GF-D8 (cell line): ENCODE measurements around the gene GSS.

Experiments
- DNase-seq: peaks from one replicate; lab custom pipeline; 2025; lab: John Stamatoyannopoulos, UW

GSS gene

DNA sequence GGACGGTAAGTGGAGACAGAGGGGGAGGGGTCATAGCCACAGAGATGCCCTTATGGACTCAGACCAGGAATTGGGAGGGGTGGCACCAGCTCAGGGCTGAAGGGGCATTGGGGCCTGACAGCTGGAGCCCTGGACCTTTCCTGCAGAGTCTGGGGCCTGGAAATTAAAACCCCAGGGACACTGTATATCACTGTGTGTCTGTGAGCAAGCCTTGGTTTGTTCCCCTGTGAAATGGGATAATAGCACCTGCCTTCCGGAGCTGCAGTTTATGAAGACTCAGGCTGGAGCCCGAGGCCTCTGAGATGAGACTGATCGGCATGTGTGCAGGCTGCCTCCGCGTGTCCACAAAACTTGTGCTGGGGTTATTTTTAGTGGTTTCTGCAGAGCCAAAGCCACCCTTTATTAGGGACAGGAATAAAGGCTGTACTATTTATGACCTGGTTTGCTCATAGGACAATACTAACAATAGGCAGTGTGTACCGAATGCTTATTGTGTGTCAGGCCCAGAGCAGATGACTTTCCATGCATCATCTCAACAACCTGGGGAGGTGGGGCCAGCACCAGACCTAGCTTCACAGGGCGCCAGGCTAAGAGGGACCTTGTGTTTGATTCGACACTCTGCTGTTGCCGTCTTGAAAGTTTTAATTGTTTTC, 22.6 kb upstream of the GSS start:
- DNase-seq = no peak

DNA sequence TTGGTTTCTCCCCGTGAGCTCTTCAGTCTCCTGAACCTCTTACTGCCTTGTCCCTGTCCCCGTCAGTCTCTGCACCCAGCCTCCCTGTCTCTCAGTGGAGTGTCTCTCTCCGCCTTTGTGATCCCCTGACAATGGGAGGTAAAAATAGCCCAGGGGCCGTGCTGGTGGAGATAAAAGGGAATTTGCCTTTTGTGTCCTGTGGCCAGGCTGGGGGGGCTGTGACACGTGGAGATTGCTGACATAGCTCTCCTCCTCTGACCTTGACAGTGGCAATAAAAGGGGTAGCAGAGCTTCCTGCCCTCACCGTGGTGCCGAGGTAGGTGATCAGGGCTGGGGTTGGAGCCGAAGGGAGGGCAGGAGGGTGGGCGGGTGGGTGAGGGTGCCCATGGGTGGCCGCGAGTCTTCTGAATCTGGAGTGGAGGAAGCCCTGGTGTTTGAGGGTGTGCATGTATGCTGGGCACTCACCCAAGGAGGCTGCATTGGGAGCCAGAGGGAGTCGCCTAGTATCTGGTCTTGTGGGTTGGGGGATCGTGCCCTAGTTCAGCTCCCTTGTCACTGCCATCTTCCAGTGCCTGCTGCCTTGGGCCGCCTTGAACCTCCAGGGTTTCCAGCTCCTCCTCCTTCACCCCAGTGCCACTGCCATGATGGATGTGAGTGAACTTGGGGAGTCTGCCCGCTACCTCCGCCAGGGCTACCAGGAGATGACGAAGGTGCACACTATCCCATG, 21.9 kb upstream of the GSS start:
- no peak for DNase-seq

DNA sequence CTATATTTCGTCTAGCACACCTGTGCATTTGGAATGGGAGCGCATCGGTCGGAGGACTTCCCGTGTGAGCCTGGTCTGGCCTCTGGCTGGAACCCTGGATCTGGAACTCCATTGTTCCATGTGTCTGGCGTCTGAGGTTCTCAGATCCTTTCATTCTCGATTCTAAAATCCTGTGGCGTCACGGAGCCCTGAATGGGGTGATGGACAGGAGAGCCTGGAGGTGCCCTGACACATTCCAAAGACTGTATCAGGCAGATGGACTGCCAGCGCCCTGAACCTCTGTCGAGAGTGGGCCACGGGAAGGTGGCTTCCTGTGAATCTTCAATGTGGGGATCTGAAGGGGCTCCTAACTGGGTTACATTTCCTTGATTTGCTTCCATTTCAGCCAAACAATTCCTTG, 20.7 kb upstream of the GSS start:
- DNase-seq = no peak

DNA sequence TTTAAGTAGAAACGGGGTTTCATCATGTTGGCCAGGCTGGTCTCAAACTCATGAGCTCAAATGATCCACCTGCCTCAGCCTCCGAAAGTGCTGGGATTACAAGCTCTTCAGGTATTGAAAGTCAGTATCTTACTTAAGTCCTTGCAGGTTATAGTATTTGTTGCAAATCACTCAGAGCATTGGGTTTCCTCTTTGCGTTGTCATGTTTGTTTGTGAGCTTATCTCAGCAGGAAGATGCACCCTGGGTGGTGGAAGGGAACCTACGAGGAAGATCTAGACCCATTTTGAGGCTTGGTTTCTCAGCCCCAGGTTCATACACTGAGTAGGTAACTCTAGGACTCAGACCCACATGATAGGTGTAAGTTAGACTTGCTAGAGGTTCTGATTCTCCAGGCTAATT, 18.6 kb upstream of the GSS start:
- no peak for DNase-seq

DNA sequence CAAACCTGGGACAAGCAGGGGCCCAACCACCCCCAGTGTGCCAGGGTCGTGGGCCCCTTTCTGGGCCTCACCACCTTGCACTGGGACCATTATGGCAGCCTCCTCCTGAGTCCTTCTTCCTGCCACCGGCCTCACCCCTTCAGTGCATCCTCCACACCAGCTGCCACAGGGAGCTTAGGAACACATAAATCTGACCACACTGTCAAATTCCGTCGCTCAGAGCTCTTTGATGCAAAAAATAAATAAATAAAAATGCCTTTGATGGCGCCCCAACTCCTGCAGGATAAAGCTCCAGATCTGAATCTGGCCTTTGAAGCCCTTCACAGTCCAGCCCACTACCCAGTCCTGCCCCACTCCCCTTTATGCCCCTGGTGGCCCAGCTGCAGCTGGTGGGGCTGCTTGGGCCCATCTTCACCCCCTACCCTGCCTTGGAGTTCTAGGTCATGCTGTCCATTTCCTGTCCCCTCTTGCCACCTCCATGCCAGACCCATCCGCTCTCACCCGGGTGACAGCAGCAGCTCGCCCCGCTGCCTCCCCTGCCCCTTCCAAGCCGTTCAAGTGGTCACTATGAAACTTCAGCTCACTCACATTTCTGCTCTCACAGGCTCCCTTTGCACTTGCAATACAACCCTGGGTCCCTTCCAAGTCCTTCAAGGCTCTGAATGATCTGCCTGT, 16.1 kb upstream of the GSS start:
- no peak for DNase-seq

DNA sequence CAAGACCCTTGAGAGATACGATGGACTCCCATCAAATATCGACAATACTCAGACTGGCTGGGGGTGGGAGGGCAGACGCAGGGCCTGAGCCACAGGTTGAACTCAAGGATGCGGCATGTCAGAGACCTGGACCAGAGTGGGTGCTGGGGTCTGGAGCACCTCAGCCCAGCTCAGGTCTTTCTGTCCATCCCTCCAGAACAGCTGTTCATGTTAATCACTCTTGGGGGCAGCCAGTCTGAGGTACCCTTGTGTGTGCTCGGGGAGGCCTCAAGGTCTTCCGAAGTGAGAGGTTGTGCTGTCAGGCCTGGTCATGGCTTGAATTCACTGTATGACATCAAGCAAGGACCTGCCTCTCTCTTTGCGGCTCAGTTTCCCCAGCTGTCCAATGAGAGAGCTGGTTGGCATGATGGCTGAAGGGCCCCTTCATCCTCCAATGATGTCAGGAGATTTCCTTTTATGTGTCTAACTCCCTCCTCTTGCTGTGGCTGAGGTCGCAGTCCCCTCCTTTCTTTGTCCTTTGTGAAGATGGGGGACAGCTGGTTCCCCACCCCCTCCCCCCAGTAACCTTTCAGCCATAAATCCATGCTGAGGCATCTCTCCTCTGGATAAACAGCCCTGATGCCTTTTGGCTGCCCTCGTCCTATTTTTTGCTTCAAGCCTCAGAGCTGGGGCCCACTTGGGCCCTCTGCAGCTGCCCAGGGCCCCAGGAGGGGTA, 15.4 kb upstream of the GSS start:
- DNase-seq = no peak

DNA sequence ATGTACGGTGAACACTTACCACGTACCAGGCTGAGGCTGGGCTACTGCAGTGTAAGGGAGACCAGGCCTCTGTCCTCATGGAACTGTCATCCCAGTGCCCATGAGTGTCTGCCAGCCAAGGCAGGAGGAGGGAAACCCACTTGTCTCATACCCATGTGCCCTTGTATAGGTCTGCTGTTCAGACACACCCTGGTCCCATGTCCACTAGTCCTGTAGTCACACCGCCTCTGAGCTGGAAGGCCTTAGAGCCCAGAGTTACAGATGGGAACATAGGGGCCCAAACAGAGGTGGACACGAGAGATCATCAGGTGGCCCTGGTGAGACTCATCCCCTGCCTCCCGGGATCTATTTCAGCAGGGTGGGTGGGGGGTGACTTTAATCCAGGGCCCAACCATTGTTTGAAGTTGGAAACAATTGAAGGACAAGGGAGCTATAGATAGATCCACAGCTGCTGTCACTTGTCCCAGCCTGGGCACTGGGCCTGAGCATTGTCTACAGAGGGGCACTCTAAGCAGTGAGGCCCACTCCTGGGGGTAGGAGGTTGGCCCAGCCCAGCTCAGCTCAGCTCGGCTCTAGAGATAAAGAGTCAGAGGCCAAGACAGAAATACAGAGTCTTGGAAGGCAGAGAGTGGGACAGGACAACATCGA, 14.7 kb upstream of the GSS start:
- no peak for DNase-seq

DNA sequence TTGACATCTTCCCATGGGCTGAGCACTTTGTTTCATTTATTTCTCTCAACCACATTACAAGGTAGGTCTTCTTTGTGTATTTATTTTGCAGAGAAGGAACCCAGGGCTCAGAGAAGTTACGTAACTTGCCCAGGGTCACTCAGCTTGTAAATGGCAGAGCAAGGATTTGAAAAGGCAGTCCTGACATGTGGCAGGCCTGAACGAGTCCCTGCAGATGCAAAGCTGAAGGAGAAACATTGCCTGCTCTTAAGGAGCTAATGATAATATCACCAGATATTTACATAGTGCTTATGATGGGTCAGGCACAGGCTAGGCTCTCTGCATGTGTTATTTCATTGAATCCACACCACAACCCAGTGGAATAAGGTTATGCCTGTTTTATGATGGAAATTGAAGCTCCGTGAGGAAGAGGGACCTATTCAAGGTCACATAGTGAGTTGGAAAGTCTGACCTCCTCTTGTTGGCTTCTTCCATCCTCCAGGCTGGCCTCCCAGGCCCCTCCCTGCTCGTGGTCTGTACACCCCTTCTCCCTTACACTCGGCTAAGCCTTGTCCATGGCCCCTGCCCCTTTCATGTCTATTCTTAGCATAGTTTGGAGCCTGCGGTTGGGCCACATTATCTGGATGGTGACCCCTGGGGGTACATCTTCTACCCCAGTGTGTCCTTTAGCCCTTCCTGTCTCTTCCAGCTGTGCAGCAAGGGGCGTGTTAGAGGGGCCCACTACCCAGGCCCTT, 12.6 kb upstream of the GSS start:
- DNase-seq = no peak

DNA sequence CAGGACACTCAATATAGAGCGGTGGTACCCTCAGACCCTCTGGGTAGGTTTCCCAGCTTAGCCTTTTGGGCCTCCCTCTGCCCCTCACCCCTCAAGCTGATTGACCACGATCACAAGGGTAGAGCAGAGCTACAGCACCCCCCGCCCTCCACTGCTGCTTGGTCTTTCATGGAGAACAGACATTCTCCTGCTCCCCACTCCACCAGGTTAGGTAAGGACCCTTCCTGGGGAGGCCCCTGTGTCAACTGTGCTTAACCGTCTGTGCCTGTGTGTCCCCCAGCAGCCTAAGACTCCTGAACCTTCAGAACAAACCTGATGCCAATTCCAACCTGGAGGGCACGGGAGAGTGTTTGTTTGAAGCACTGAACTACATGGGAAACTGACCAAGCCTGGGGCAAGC, 11.8 kb upstream of the GSS start:
- no peak for DNase-seq

DNA sequence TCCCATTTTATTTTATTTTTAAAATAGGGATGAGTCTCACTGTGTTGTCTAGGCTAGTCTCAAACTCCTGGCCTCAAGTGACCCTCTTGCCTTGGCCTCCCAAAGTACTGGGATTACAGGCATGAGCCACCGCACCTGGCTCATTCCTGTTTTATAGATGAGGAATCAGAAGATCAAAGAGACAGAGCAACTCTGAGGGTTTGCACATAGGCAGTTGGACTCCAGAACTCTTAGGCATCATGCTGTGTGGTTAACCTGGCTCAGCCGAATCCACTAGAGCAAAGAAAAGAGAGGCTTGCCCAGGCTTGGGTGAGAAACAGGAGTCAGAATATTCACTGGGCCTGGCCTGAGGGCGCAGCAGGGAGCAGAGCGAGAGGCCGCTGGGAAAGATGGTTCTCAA, 9.4 kb upstream of the GSS start:
- DNase-seq = no peak

DNA sequence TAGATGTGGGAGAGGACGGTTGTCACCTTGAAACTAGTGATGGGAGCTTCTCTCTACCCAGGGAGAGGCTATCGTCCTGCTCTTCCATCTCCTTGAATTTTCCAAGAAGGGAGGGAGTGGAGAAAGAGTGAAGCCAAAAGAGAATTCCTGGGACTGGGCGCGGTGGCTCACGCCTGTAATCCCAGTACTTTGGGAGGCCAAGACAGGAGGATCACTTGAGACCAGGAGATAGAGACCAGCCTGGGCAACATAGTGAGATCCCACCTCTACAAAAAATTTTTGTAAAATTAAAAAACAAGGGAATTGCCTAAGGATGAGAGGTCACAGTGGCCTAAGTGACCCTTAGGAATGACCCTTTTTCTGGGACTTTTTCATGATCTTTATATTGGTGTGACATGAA, 8.9 kb upstream of the GSS start:
- no peak for DNase-seq

DNA sequence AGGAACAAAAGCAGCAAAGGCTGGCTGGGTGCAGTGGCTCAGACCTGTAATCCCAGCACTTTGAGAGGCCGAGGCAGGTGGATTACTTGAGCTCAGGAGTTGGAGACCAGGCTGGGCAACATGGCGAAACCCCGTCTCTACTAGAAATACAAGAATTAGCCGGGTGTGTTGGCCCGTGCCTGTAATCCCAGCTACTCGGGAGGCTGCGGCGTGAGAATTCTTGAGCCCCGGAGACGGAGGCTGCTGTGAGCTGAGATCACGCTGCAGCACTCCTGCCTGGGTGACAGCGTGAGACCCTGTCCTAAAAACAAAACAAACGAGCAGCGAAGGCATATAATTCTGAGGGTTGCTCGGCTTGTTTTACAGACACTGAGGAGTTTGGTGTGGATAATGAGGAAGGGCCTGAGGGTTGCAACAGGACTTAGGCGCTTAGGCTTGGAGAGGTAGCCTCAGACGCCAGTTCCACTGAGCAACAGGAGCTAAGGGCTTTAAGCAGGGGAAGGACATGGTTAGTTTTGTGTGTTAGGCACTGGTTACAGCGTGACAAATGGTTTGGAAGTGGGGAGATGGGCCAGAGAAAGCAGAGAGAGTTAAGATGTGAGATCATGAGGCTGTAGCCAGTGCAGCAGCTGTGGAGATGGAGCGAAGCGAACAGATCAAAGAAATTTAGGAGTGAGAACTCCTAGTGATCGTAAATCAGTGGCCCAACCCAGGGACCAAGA, 1.3 kb upstream of the GSS start:
- DNase-seq = no peak

DNA sequence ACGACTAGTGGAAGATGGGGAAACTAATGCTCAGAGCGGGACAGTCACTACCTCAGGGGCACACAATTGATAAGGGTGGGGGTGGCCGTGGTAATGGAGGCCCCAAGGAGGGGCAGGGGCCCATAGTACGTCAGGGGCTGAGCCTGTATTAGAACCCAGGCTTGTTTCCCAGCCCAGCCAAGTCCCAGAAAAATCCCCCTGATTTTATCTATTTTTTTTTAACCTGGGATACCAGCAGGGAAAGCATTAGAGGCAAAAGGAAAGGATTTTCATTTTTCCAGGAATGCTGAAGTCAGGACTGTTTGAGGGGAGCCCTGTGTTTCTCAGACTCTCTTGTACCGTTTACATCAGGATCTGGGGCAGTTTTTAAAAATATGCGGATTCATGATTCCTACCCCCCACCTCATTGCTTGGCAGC, 444 bp upstream of the GSS start:
- DNase-seq = no peak

DNA sequence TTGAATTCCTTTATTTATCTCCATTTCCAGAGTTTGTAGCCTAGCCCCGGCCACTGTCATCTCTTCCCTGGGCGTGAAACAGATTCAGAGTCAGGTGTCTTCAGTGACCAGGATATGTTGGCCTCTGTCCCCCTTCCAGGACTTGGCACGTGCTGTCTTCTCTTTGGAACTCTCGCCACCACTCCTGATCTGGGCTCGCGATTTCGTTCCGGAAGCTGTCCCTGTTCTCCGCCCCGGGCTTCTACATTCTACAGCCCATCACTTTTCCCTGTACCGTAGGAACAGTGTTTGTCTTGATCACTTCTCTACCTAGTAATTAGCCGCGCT, 739 bp downstream of the GSS start:
- DNase-seq = peak; percentile 42

DNA sequence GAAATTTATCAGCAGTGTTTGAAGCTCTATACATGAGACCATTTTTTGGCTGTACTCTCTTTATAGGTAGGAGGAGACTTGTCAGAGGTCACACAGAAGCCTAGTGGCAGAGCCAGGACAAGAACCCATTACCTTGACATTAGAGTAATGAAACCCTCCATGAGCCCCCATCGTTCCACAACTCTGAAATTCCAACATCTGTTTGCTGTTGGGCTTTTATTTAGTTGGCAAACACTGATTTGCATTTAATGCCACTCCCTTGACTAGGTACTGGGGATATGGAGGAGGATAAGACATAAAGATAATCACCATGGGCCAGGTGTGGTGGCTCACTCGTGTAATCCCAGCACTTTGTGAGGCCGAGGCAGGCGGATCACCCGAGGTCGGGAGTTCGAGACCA, 1.6 kb downstream of the GSS start:
- no peak for DNase-seq

DNA sequence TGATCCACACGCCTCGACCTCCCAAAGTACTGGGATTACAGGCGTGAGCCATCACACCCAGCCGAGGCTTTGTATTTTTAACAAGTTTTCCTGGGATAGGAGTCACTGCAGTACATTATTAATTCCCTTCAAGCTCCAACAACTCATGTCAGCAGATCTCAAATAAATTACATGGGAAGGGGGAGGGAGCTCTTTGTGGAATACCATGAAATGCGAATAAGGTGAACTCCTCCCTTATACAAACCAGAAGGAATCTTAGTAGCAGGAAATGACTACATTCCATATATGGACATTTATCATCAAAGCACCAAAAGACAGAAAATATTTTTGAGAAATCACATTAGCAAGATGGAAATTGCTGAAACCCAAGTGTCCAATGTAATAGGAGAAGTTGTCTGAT, 2.9 kb downstream of the GSS start:
- no peak for DNase-seq

DNA sequence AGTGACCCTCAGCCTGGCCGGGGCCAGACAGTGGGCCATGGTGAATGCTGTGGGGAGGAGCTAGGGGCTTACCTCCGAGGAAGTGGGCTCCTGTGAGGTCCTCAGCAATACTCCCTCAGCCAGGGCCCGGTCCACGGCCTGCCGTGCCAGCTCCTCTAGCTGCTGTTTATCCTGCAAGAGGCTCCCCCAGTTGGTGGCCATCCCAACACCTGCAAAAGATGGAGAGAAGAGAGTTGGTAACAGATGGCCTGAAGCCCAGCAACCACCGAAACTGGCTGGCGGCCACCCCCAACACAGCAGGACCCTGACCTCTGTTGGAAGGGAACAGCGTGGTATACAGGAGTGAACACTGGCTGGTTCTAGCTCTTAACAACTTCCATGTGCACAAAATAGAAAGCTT, 4.0 kb downstream of the GSS start:
- no peak for DNase-seq

DNA sequence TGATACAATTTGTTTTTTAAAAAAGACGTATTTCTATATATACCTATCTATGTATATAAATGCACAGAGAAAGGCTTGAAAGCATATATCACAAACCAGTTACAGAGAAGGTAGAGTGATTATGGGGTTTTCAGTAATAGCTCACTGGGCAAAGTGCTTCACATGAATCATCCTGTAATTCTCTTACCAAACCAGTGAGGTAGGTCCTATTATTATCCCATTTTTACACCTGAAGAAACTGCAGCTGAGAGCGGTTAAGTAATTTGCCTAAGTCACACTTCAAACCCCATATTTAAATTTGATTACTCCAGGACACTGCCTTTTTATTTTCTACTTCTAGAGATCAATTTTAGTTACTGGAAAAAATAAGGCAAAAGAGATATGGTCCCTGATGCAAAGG, 4.4 kb downstream of the GSS start:
- DNase-seq = no peak

DNA sequence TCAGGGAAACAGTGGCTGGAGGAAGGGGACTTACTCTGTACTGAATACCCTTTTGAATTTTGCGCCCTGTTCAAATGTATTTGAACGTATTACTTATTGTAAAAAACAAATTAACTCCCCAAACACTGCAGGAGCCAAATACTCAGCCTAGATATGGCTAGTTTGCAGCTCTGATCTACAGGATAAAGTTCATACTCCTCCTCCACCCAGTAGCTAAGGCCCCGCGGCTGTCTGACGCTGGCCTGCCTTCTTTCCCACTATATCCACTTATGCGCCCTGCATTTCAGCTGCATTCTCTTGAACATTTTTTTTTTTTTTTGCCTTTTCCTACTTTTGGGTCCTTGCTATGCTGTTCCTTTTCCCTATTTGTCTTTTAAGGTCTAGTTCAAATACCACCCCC, 6.5 kb downstream of the GSS start:
- no peak for DNase-seq

DNA sequence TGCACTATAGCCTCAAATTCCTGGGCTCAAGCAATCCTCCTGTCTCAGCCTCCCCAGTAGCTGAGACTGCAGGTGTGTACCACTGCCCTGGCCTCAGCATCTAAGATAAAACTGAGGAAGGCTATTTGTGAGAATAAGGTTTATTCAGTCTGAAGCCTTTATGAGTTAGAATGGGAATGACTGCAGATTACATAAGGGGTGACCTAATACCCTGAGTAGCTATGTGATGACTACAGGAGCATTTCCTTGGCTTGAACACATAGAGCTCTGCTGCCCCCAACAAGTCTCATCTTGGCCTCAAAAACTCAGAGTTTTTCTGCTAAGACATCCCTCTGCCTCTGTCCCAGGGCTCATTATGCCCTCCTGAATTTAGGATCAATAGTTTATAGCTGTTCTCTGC, 7.6 kb downstream of the GSS start:
- no peak for DNase-seq

DNA sequence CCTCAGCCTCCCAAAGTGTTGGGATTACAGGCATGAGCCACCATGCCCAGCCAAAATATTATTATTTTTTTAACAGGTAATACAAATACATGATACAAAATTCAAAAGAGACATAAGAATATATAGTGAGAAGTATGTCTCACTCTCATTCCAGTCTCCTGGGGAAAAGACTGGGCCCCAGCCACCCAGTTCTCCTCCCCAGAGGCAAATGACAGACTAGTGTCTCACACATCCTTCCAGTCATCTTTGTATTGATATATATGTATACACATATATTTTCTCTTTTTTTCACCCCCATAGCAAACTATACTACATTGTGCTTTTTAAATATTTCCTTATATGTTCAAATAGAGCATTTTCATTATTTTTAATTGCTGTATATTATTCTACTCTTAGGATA, 8.3 kb downstream of the GSS start:
- DNase-seq = no peak
